ENCODE measurements around the gene TYW1B. TPM values are rescaled to one million over a fixed set of nuclear protein-coding genes. Genes with fewer than 3 reads are reported as not detected.
"Not testable (repeated sequence)": the region's sequence is repeated elsewhere in the genome, so short reads cannot be mapped to it uniquely, and the experiment has no call there.

Gene TYW1B
- total RNA-seq, 1 donor from 2014 or later: 5.7 TPM

- Mint-ChIP-seq H3K9me3 (ENCODE audit: low read depth) (peaks cover 10% of the 10 kb centered on the region), H3K36me3 (ENCODE audit: insufficient read depth) (peaks cover 21% of the 10 kb centered on the region), H3K4me1 (ENCODE audit: low read depth) (no peaks in the 10 kb centered on the region), H3K4me3 (ENCODE audit: low read depth) (no peak overlapping the region), H3K27me3 (no peaks in the 10 kb centered on the region), H3K27ac (no peak overlapping the region)
- TF ChIP-seq, protein P1, sequence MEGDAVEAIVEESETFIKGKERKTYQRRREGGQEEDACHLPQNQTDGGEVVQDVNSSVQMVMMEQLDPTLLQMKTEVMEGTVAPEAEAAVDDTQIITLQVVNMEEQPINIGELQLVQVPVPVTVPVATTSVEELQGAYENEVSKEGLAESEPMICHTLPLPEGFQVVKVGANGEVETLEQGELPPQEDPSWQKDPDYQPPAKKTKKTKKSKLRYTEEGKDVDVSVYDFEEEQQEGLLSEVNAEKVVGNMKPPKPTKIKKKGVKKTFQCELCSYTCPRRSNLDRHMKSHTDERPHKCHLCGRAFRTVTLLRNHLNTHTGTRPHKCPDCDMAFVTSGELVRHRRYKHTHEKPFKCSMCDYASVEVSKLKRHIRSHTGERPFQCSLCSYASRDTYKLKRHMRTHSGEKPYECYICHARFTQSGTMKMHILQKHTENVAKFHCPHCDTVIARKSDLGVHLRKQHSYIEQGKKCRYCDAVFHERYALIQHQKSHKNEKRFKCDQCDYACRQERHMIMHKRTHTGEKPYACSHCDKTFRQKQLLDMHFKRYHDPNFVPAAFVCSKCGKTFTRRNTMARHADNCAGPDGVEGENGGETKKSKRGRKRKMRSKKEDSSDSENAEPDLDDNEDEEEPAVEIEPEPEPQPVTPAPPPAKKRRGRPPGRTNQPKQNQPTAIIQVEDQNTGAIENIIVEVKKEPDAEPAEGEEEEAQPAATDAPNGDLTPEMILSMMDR (IDR thresholded peaks at IDR 0.05; ENCODE audit: unreplicated experiment): no peak
- DNase-seq (ENCODE audit: low spot score, unreplicated experiment): no peak
These were observed 67.4 kb downstream of the TYW1B start for GRCh38 chr7:72760602-72761001.

- TF ChIP-seq, protein P1 (IDR thresholded peaks at IDR 0.05; ENCODE audit: unreplicated experiment): no peak
- no peak overlapping the region for H3K4me3 Mint-ChIP-seq (ENCODE audit: low read depth)
- no peak for DNase-seq (ENCODE audit: low spot score, unreplicated experiment)
- no peaks in the 10 kb centered on the region for H3K27me3 Mint-ChIP-seq
- peaks cover 8% of the 10 kb centered on the region for H3K9me3 Mint-ChIP-seq (ENCODE audit: low read depth)
- H3K36me3 Mint-ChIP-seq (ENCODE audit: insufficient read depth): peaks cover 12% of the 10 kb centered on the region
- H3K4me1 Mint-ChIP-seq (ENCODE audit: low read depth): no peaks in the 10 kb centered on the region
- no peak overlapping the region for H3K27ac Mint-ChIP-seq
These were observed 73.7 kb downstream of the TYW1B start for GRCh38 chr7:72754312-72754711.

DNA sequence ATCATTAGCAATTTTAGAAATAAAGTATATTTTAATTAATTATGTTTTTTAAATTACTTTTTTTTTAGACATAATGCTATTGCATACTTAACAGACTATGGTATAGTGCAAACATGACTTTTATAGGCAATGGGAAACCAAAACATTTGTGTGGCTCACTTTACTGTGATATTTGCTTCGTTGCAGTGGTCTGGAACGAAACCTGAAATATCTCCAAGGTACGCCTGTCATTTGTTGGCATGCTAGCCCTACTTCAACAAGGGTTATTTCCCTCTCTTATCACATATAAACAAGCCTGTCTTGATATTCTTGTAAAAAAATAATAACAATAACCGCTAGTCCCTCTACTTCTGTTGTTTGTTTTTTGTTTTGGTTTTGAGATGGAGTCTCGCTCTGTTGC lies 74.2 kb downstream of the TYW1B start:
- H3K27me3 Mint-ChIP-seq: no peaks in the 10 kb centered on the region

DNA sequence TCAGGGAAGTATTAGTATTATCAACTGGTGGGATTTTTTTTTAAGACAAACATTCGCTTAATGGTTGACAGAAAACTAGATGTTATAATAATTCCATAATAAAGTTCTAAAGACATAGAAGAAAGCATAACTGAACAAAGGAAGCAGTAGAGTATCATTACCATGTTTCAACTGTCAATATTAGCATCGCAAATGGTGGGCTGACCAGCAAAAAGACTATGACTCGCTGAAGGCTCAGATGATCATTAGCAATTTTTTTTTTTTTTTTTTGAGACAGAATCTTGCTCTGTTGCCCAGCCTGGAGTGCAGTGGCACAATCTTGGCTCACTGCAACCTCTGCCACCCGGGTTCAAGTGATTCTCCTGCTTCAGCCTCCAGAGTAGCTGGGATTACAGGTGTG lies 74.8 kb downstream of the TYW1B start:
- not testable (repeated sequence) for H3K36me3 Mint-ChIP-seq (ENCODE audit: insufficient read depth); H3K27me3 Mint-ChIP-seq; H3K27ac Mint-ChIP-seq; H3K9me3 Mint-ChIP-seq (ENCODE audit: low read depth); H3K4me1 Mint-ChIP-seq (ENCODE audit: low read depth); H3K4me3 Mint-ChIP-seq (ENCODE audit: low read depth); DNase-seq (ENCODE audit: low spot score, unreplicated experiment)

More for the DNA sequence above, 74.2 kb downstream of the TYW1B start:
- Mint-ChIP-seq H3K9me3 (ENCODE audit: low read depth) (peaks cover 5% of the 10 kb centered on the region), H3K4me1 (ENCODE audit: low read depth) (no peaks in the 10 kb centered on the region), H3K36me3 (ENCODE audit: insufficient read depth) (peaks cover 10% of the 10 kb centered on the region), H3K27ac (no peak overlapping the region), H3K4me3 (ENCODE audit: low read depth) (no peak overlapping the region)
- DNase-seq (ENCODE audit: low spot score, unreplicated experiment): no peak
- TF ChIP-seq, protein P1 (IDR thresholded peaks at IDR 0.05; ENCODE audit: unreplicated experiment): no peak

- TF ChIP-seq, protein P1 (IDR thresholded peaks at IDR 0.05; ENCODE audit: unreplicated experiment): peak; percentile 26
- no peak for DNase-seq (ENCODE audit: low spot score, unreplicated experiment)
- H3K4me3 Mint-ChIP-seq (ENCODE audit: low read depth): no peak overlapping the region
- no peaks in the 10 kb centered on the region for H3K4me1 Mint-ChIP-seq (ENCODE audit: low read depth)
- peaks cover 7% of the 10 kb centered on the region for H3K36me3 Mint-ChIP-seq (ENCODE audit: insufficient read depth)
- H3K9me3 Mint-ChIP-seq (ENCODE audit: low read depth): no peaks in the 10 kb centered on the region
- H3K27ac Mint-ChIP-seq: peak overlapping the region; percentile 22
- H3K27me3 Mint-ChIP-seq: no peaks in the 10 kb centered on the region
These were observed 76.0 kb downstream of the TYW1B start for GRCh38 chr7:72751978-72752377.

GRCh38 chr7:72751378-72751777 lies 76.6 kb downstream of the TYW1B start:
- Mint-ChIP-seq H3K36me3 (ENCODE audit: insufficient read depth) (peaks cover 9% of the 10 kb centered on the region), H3K4me1 (ENCODE audit: low read depth) (no peaks in the 10 kb centered on the region), H3K4me3 (ENCODE audit: low read depth) (no peak overlapping the region), H3K27ac (no peak overlapping the region), H3K9me3 (ENCODE audit: low read depth) (peaks cover 2% of the 10 kb centered on the region), H3K27me3 (no peaks in the 10 kb centered on the region)
- TF ChIP-seq, protein P1 (IDR thresholded peaks at IDR 0.05; ENCODE audit: unreplicated experiment): no peak
- DNase-seq (ENCODE audit: low spot score, unreplicated experiment): no peak

DNA sequence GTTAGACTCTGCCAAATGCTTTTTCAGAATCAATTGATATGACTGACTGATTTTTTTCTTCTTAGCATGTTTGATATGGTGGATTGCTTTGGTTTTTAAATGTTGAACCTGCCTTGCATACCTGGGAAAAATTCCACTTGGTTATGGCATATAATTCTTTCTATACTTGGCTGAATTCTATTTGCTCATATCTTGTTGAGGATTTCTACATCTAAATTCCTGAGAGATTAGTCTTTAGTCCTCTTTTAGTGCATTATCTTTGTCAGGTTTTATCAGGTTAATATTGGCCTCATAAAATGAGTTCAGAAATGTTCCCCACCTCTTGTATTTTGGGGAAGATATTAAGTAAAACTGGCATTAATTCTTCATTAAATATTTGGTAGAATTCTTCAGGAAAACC lies 79.4 kb downstream of the TYW1B start:
- H3K27me3 Mint-ChIP-seq; H3K27ac Mint-ChIP-seq; H3K4me3 Mint-ChIP-seq (ENCODE audit: low read depth); H3K4me1 Mint-ChIP-seq (ENCODE audit: low read depth); H3K36me3 Mint-ChIP-seq (ENCODE audit: insufficient read depth); DNase-seq (ENCODE audit: low spot score, unreplicated experiment); H3K9me3 Mint-ChIP-seq (ENCODE audit: low read depth): not testable (repeated sequence)

GRCh38 chr7:72744244-72744926 lies 83.6 kb downstream of the TYW1B start:
- not testable (repeated sequence) for H3K27ac Mint-ChIP-seq; DNase-seq (ENCODE audit: low spot score, unreplicated experiment)
- H3K9me3 Mint-ChIP-seq (ENCODE audit: low read depth): peaks cover 12% of the 10 kb centered on the region

More at GRCh38 chr7:72744244-72744926, 83.6 kb downstream of the TYW1B start:
- not testable (repeated sequence) for H3K4me3 Mint-ChIP-seq (ENCODE audit: low read depth); H3K27me3 Mint-ChIP-seq; H3K4me1 Mint-ChIP-seq (ENCODE audit: low read depth)
- H3K36me3 Mint-ChIP-seq (ENCODE audit: insufficient read depth): peaks cover 25% of the 10 kb centered on the region
